Cerebellar cortex (tissue), 1 donor: ENCODE measurements around the gene ARHGAP23.
A peak's percentile ranks its signal among the peaks of the same experiment; 100 is the strongest.
"Not testable (repeated sequence)": the region's sequence is repeated elsewhere in the genome, so short reads cannot be mapped to it uniquely, and the experiment has no call there.

ENCODE experiments used
- DNase-seq: peaks from one replicate; pipeline ENCODE4 v3.0.0-alpha.2; 2015; ENCODE audit warnings: low spot score

Gene ARHGAP23

GRCh38 chr17:38528141-38528540 is 99.9 kb downstream of the ARHGAP23 start:
- not testable (repeated sequence) for DNase-seq

- not testable (repeated sequence) for DNase-seq
These were observed 102.6 kb downstream of the ARHGAP23 start for GRCh38 chr17:38530856-38531255.

GRCh38 chr17:38531761-38532160 is 103.5 kb downstream of the ARHGAP23 start:
- DNase-seq = not testable (repeated sequence)

- DNase-seq = no peak
These were observed 104.2 kb downstream of the ARHGAP23 start for GRCh38 chr17:38532451-38532850.

- DNase-seq = no peak
These were observed 105.0 kb downstream of the ARHGAP23 start for GRCh38 chr17:38533241-38533640.

GRCh38 chr17:38533866-38534497 is 105.7 kb downstream of the ARHGAP23 start:
- DNase-seq = no peak

GRCh38 chr17:38534498-38534885 is 106.2 kb downstream of the ARHGAP23 start:
- peak; percentile 58 for DNase-seq

GRCh38 chr17:38535886-38536285 is 107.6 kb downstream of the ARHGAP23 start:
- DNase-seq = no peak

GRCh38 chr17:38536661-38537060 is 108.4 kb downstream of the ARHGAP23 start:
- DNase-seq = no peak

- no peak for DNase-seq
These were observed 110.6 kb downstream of the ARHGAP23 start for GRCh38 chr17:38538906-38539305.

GRCh38 chr17:38539386-38539785 is 111.1 kb downstream of the ARHGAP23 start:
- DNase-seq = no peak

GRCh38 chr17:38540514-38541045 is 112.3 kb downstream of the ARHGAP23 start:
- no peak for DNase-seq

- no peak for DNase-seq
These were observed 113.0 kb downstream of the ARHGAP23 start for GRCh38 chr17:38541281-38541680.

- DNase-seq = no peak
These were observed 114.0 kb downstream of the ARHGAP23 start for GRCh38 chr17:38542286-38542685.

- no peak for DNase-seq
These were observed 115.3 kb downstream of the ARHGAP23 start for GRCh38 chr17:38543403-38544174.

- DNase-seq = no peak
These were observed 116.0 kb downstream of the ARHGAP23 start for GRCh38 chr17:38544175-38544838.

- peak; percentile 65 for DNase-seq
These were observed 116.6 kb downstream of the ARHGAP23 start for GRCh38 chr17:38544839-38545209.

- no peak for DNase-seq
These were observed 117.4 kb downstream of the ARHGAP23 start for GRCh38 chr17:38545531-38546225.

GRCh38 chr17:38546396-38546795 is 118.1 kb downstream of the ARHGAP23 start:
- DNase-seq = no peak

GRCh38 chr17:38547444-38547843 is 119.2 kb downstream of the ARHGAP23 start:
- DNase-seq = no peak

GRCh38 chr17:38549285-38549684 is 121.0 kb downstream of the ARHGAP23 start:
- DNase-seq = no peak

GRCh38 chr17:38550661-38551060 is 122.4 kb downstream of the ARHGAP23 start:
- no peak for DNase-seq
